ENCODE results near the gene CCDC85B. TPM values are rescaled to one million over a fixed set of nuclear protein-coding genes. Genes with fewer than 3 reads are reported as not detected.
A peak's percentile ranks its signal among the peaks of the same experiment; 100 is the strongest.

The CCDC85B gene
- total RNA-seq, 2 experiments from 2014 or later, result 68.8 to 72.4 TPM

DNA sequence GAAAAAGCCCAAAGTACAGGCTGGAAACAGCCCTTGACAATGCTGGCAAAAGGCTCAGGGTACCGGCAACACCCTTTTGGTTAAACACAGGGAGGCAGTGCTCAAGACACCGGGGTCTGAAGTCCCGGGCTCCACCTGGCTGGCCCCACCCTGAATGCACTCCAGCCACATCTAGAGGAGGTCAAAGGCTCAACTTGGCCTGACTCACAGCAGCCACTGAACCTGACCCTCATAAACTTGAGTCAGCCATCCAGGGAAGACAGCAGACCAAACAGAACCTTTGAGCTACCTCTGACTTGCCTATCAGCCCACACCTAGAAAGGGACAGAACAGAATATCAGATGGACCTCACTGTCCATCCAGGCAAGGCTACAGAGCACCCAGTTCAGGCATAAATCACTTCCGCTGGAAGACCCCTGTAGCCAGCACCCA is 36.3 kb upstream of the CCDC85B start:
- H3K27ac Mint-ChIP-seq, result peak overlapping the region; percentile 57
- ChIA-PET POLR2A (interaction anchor here (1.2 to 29.8 kb wide), 4 partner anchors 15 to 141 kb away, joined by 5 to 560 read pairs (median 103); partner anchors contain the start of genes CCDC85B, CTSW, EFEMP2 and FIBP), CTCF (no interaction called here)
- intact Hi-C loops (cut with micrococcal nuclease), result no loop called here
- H3K27me3 Mint-ChIP-seq, result no peaks in the 10 kb centered on the region
- H3K9me3 Mint-ChIP-seq, result peaks cover 3% of the 10 kb centered on the region
- TF ChIP-seq, protein P1, sequence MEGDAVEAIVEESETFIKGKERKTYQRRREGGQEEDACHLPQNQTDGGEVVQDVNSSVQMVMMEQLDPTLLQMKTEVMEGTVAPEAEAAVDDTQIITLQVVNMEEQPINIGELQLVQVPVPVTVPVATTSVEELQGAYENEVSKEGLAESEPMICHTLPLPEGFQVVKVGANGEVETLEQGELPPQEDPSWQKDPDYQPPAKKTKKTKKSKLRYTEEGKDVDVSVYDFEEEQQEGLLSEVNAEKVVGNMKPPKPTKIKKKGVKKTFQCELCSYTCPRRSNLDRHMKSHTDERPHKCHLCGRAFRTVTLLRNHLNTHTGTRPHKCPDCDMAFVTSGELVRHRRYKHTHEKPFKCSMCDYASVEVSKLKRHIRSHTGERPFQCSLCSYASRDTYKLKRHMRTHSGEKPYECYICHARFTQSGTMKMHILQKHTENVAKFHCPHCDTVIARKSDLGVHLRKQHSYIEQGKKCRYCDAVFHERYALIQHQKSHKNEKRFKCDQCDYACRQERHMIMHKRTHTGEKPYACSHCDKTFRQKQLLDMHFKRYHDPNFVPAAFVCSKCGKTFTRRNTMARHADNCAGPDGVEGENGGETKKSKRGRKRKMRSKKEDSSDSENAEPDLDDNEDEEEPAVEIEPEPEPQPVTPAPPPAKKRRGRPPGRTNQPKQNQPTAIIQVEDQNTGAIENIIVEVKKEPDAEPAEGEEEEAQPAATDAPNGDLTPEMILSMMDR (IDR thresholded peaks at IDR 0.05), result no peak
- DNase-seq (no peak), ATAC-seq (no peak)
- H3K4me3 Mint-ChIP-seq, result peak overlapping the region; percentile 88
- peaks cover 32% of the 10 kb centered on the region for H3K4me1 Mint-ChIP-seq (ENCODE audit: low read depth)
- peaks cover 62% of the 10 kb centered on the region for H3K36me3 Mint-ChIP-seq (ENCODE audit: low read depth)

- CTCF ChIA-PET, result interaction anchor here (12.3 kb wide), 1 partner anchor 33 kb away, joined by 283 read pairs; the partner anchor contains the start of genes CCDC85B and FIBP
- TF ChIP-seq, protein P1 (IDR thresholded peaks at IDR 0.05), result no peak
- peak overlapping the region; percentile 88 for H3K4me3 Mint-ChIP-seq
- POLR2A ChIA-PET, result interaction anchor here (1.1 to 29.8 kb wide), 4 partner anchors 14 to 35 kb away, joined by 3 to 560 read pairs (median 103); partner anchors contain the start of genes CCDC85B, CTSW, EFEMP2 and FIBP
- ATAC-seq, result no peak
- H3K4me1 Mint-ChIP-seq (ENCODE audit: low read depth), result peaks cover 32% of the 10 kb centered on the region
- no peak for DNase-seq
- peaks cover 62% of the 10 kb centered on the region for H3K36me3 Mint-ChIP-seq (ENCODE audit: low read depth)
- peak overlapping the region; percentile 63 for H3K27ac Mint-ChIP-seq
- intact Hi-C loops (cut with micrococcal nuclease), result no loop called here
- peaks cover 3% of the 10 kb centered on the region for H3K9me3 Mint-ChIP-seq
- no peaks in the 10 kb centered on the region for H3K27me3 Mint-ChIP-seq
Measured at GRCh38 chr11:65854852-65855837, 35.3 kb upstream of the CCDC85B start.

GRCh38 chr11:65855927-65856363 is 34.5 kb upstream of the CCDC85B start:
- ATAC-seq (no peak), DNase-seq (no peak)
- Mint-ChIP-seq H3K4me3 (peak overlapping the region; percentile 88), H3K36me3 (ENCODE audit: low read depth) (peaks cover 66% of the 10 kb centered on the region), H3K27me3 (no peaks in the 10 kb centered on the region), H3K4me1 (ENCODE audit: low read depth) (peaks cover 32% of the 10 kb centered on the region), H3K27ac (peak overlapping the region; percentile 78), H3K9me3 (peaks cover 3% of the 10 kb centered on the region)
- ChIA-PET POLR2A (interaction anchor here (1.1 to 29.8 kb wide), 4 partner anchors 9 to 34 kb away, joined by 3 to 560 read pairs (median 94); partner anchors contain the start of genes CCDC85B, CTSW, EFEMP2 and FIBP), CTCF (interaction anchor here (12.3 kb wide), 1 partner anchor 32 kb away, joined by 283 read pairs; the partner anchor contains the start of genes CCDC85B and FIBP)
- intact Hi-C loops (cut with micrococcal nuclease), result no loop called here
- TF ChIP-seq, protein P1 (IDR thresholded peaks at IDR 0.05), result no peak

DNA sequence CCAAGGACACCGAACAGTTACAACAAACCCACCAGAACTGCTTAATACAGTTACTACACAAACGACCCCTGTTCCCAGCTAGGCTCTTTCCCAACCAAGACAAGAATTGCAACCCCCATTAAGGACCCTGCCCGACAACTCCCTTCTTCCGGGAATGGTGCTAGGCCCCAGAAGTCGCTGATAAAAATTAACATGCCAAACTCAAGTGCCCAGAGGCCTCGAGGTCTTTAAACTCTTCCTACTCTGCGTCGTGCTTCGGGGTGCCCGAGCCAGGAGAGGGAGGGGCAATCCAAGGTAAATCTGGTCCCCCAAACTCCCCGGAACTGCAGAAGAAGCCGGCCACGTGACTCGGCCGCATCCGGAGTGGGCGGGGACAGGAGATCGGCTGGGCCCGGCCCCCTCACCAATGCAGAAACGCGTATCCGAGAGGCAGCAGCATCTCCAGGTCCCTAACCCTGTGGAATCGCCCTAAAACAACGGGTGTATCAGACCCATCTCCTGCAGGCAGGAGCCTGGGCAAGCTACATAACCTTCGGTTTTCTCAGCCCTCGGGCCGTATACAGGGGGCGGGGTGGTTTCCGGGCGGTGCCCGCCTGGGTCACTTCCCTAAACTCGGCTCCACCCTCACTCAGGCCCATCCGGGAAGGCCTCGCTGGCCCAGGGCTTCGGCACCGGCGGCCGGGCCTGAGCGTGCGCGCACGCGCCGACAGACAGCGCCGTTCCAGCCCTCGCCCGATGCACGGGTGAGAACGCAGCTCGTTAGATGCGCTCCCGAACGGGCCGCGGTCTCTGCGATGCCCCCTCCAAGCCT is 33.6 kb upstream of the CCDC85B start:
- H3K36me3 Mint-ChIP-seq (ENCODE audit: low read depth), result peaks cover 67% of the 10 kb centered on the region
- intact Hi-C loops (cut with micrococcal nuclease), result no loop called here

More for the DNA sequence above, 33.6 kb upstream of the CCDC85B start:
- ChIA-PET POLR2A (interaction anchor here (0.6 to 29.8 kb wide), 6 partner anchors 10 to 242 kb away, joined by 3 to 560 read pairs (median 4); partner anchors contain the start of genes CCDC85B, CTSW, EFEMP2 and FIBP), CTCF (interaction anchor here (0.6 to 12.3 kb wide), 3 partner anchors 31 to 77 kb away, joined by 3 to 283 read pairs (median 3); partner anchors contain the start of genes AP5B1, CCDC85B and FIBP)
- TF ChIP-seq, protein P1 (IDR thresholded peaks at IDR 0.05), result no peak
- DNase-seq (peak; percentile 89), ATAC-seq (no peak)
- Mint-ChIP-seq H3K27me3 (no peaks in the 10 kb centered on the region), H3K4me3 (peak overlapping the region; percentile 88), H3K9me3 (peaks cover 3% of the 10 kb centered on the region), H3K4me1 (ENCODE audit: low read depth) (peaks cover 37% of the 10 kb centered on the region), H3K27ac (peak overlapping the region; percentile 78)

All from activated CD8-positive, alpha-beta T cell treated with anti-CD3 and anti-CD28 coated beads for 36 hours (primary cell).